HG03060 (cell line): ENCODE data around the gene CTXN1.
"Not testable (repeated sequence)": the region's sequence is repeated elsewhere in the genome, so short reads cannot be mapped to it uniquely, and the experiment has no call there.

Source experiments
- ATAC-seq: cut with Tn5 transposase; IDR thresholded peaks from one replicate; pipeline ENCODE4 v1.9.1; 2021; ENCODE audit warnings: low read depth, moderate number of reproducible peaks; ENCODE audit not compliant: unreplicated experiment

The CTXN1 gene

DNA sequence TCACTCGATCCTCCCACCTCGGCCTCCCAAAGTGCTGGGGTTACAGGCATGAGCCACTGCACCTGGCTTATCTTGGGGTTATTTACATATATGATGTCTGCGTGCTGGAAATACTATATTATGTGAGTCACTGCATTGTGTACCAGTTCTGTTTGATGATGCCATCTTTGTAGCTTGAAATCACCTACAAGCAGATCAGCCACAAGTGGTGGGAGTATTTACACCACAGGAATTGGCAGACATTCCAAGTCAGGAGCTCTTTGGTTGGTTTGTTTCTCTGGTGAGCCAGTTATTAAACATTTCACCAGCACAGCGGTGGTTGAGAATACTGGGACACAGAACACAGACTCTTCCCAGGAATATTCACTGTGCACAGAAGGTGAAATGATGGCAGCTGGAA, 22.0 kb upstream of the CTXN1 start:
- no peak for ATAC-seq

DNA sequence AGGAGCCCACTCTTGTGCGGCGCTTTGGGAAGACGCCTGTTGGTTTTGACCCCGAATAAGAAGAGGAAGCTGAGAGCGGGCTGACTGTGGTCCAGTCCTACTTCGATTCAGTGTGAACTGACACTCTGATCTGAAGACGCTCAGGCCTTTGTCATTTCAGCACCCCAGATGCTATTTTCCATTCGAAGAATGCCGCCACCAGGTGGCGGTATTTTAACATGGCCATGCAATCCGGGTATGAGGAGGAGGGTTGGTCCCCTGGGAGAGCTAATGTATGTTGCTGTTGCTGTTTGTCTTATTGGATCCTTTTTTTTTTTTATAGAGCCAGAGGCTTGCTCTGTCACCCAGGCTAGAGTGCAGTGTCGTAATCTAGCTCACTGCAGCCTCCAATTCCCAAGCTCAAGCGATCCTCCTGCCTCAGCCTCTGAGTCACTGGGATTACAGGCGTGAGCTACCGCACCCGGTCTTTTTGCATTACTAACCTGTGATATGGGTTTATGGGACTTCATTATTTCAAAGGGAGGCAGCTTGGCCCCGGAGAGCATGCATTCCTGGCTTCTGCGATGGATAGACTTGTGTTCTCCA, 18.3 kb upstream of the CTXN1 start:
- ATAC-seq = peak; percentile 32

DNA sequence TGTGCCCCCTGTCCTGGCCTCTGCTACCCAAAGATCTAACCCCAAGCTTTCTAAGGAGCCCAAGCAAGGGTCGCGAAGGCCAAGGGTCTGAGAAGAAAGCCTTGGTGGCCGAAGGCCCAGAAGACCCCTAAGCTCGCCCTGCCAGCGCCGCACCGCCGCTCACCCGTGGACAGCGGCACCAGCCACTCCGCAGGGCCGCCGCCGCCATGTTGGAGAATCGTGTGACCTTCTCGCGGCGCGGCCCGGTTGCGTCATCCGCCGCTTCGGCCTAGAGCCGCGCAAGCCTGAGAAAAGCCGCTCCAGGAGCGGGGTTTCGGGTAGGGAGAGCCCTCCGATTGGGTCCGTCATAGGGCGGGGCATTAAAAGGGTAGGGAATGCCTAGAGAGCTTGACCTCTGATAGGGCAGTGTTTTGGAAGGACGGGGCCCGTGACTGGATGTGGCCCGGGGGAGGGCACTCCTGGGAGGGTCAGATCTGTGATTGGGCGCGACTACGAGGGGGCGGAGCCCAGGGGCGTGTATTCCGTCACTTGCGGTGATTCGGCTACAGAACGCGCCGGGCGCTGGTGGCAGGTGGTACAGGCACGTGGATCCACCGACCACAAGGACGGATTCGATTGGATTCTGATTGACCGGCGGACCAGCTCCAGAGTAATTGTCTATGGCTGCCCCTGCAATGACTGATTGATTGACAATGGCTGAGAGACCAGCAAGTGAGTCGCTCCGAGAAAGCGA, 17.7 kb upstream of the CTXN1 start, which contains the start of gene TIMM44:
TSS of gene TIMM44 (minus strand) at position 223 of the 733 bp plus-strand sequence. CDS start at position 208, 15 bp downstream.
- peak; percentile 79 for ATAC-seq

DNA sequence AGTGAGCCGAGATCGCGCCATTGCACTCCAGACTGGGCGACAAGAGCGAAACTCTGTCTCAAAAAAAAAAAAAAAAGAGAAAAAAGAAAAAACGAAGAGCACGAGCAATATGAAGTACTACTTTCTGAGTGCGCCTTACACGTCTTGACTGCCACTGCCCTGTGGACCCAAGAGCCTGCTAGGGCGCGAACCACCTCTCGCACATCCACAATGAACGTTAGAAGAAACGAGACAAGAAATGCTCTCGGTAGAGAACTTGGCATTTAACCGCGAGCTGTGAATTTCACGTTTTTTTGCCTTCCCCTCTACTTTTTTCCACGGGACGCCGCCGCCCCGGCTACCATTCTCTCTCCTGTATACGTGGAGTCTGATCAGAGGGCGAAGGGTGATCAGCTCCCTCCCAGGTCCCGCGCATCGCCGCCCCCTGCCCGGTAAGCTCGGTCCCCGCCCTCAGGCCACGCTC, 17.1 kb upstream of the CTXN1 start:
- peak; percentile 5 for ATAC-seq

DNA sequence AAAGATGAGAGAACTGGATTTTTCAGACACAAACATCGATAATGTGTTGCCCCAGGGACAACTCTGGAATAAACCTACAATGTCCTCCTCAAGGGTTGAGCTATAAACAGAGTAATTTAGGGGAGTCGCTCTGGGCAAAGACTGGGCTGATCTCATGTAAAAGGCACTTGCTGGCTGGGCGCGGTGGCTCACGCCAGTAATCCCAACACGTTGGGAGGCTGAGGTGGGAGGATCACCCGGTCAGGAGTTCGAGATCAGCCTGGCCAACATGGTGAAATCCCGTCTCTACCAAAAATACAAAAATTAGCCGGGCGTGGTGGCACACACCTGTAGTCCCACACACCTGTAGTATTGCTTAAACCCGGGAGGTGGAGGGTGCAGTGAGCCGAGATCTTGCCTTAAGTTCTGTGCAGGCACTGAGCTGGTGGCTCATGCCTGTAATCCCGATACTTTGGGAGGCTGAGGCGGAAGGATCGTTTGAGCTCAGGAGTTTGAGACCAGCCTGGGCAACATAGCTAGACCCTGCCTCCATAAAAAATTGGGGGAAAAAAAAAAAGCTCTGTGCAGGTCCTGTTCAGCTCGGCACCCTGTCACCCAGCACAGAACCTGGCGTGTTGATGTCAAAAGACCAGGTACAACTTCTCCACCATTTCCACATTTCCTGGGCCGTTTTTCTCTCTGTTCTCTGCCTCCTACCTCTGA, 16.1 kb upstream of the CTXN1 start:
- ATAC-seq = no peak

DNA sequence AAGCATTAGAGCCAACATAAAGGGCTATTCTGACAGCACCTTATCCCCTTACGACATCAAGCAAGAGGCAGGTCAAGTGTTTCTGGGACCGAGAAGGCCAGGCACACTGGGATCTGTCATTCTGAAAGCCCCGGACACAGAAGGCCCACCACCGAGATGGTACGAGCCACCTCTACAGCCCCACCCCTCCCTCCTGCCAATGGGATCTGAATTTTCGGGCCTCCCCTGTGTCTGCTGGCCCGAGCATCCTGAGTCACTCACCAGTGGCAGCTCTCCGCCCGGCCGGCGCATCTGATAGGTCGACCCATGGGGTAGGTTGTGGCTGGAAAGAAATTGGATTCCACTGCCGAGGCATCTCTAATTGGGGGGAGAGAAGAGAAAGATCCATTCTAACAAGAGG, 14.9 kb upstream of the CTXN1 start:
- ATAC-seq = no peak

DNA sequence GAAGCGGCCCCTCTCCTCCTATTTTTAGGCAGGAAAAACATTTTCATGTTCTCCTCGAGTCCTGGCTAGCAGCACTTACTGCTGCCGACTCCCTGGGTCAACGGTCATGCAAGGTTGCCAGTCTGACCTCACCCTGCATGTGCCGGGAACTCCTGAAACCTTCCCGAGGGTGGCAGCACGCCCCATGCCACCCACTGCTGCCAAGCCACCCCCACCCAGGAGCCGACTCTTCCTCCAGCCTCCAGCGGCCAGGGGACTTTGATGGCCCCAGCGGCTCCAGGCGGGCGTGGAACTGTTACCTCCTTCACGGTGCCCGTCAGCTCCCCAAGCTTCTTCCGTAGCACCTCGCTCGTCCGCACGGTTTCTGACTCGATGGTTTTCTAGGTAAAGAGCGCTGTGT, 8.8 kb upstream of the CTXN1 start:
- no peak for ATAC-seq

DNA sequence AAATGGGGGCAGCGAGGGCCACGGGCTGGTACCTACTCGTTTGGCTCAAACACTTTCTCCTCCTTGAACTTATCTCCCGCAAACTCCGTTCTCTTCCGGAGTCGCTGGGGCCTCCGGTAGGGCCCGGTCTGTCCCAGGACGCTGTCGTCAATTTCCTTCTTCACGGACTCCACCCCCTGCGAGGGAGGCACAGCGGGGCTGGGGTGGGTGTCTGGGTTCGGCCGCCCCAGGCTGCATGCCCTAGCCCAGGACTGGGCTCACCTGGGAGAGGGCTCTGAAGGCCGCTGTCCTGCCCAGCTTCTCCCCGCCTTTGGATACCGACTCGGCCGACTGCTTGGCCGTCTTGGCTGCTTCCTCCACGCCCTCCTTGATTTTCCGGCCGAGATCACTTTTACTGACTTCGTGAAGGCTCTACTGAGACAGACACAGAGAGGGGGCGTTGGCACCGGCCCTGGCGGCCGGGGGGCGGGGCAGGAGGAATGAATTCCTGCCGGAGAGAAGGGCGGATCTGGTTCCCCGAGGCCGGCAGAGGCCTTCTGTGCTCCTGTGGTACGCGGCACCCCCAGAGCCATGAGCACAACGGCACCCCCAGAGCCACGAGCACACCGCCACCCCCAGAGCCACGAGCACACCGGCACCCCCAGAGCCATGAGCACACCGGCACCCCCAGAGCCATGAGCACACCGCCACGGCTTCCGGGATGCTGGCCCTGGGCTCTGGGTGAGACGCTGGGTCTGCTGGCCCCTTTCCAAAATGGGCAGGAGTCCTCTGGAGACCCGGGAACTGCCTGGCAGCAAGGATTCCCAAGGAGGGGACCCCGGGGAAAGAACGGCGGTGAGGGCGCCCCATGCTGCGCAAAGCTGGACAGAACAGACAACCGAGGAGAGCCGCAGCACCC, 8.1 kb upstream of the CTXN1 start:
- ATAC-seq = no peak

DNA sequence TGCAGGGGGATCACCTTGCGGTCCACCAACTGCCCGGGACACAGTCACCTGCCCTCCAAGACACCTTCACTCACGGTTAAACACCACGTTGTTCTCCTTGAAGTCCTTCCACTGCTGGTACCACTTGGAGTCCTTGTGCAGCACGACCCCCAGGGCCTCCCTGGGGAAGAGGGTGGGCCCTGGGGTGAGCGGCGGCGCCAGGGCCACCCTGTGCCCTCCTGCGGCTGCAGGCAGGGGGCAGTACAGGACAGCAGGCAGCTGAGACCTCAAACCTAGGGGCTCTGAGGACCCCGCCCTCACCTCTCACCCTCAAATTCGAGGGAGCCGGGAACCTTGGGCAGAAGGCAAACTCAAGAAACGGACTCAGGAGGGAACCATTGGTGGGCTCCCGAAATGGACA, 7.5 kb upstream of the CTXN1 start:
- no peak for ATAC-seq

DNA sequence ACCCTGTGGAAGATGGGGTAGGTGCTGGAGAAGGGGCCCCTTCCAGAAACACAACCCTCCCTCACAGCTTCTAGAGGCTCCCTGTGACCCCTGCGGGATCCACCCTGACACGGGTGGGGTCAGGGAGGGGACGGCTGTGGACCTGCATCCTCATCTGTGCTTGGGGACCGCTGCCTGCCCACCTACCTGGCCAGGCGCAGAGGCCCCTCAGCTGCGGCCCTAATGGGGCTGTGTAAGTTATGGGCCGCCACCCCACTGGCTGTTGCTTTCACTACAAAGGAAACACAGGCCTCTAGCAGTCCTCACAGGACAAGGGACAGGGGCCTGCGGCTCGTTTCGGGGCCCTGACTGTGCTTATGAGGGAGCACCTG, 7.0 kb upstream of the CTXN1 start:
- no peak for ATAC-seq

DNA sequence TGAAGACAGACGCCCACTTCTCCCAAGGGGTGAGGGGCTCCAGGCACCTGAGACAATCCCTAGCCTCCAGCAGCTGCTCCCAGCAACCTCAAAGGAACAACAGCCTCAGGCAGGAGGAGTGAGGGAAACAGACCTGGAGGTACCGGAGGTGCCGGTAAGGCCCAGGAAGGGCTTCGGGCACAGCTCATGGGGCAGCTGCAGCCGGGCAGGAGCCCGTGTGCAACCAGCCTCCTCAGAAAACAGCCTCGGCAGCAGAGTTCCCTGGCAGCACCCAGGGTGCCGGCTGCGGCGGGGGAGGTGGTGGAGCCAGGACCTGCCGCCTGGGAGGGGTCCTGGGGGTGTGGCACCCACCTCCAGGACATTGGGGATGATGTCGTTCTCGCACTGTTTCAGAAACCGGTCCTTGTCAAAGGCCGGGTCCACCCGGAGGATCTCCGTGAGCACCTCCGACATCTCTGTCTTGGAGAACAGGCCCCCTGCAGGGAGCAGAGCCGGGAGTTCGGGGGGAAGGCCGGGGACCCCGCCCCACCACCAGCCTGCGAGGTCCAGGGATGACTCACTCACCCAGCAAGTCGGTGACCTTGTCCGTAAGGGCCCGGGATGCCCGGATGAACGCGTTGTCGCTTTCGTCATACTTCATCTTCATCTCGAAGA, 6.5 kb upstream of the CTXN1 start:
- no peak for ATAC-seq

DNA sequence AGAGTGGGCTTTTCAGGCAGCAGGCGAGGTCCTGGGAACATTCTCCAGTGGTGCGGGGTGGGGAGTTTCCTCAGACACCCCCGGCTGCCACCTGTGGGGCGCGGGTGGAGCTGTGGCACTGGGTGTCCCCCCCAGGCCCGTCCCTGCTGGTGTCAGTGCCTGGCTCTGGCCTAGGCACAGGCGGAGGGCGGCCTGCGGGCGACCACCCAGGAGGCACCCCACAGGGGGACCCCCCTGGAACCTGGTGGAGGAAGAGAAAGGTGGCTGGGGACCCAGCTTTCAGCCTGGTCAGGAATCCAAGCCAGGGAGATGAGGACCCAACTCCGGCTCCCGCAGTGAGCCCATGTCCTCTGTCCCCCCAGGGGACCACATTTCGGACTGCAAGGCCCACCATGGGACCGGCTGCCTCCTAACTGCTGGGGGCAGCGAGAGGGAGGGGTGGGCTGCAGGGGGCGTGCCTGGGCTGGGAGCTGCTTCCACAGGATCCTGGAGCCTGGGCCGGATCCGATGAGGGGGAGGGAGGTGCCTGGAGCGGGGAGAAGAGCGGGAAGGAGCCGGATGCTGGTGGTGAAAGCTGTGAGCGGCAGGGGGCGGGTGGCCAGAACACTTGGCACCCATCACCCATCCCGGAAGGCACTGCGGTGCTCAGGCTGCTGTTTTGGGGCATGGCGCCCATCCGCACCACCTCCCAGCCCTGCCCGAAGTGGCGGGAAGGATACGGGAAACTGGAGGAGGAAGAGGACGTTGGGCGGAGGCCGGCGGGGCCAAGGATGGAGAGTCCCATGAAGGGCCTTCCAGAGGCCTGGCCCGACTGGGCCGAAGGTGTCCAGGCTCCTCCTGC, 5.5 kb upstream of the CTXN1 start:
- no peak for ATAC-seq

DNA sequence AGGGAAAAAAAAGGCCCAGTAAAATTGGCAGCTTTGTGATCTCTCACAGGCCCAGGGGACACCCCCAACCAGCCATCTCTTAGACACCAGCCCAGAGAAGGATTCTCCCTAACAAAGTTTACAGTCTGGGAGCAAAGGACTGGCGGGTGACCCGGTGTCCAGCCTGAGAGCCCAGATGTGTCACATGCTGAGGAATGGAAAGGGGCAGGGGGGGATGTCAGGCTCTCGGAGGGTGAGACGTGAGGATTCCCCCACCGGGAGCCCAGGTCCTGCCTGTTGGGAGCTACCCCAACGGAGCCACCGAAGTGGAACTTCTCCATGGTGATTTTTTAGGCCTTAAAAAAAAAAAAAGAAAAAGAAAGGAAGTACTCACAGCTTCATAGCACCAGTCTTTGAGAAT, 4.8 kb upstream of the CTXN1 start:
- no peak for ATAC-seq

DNA sequence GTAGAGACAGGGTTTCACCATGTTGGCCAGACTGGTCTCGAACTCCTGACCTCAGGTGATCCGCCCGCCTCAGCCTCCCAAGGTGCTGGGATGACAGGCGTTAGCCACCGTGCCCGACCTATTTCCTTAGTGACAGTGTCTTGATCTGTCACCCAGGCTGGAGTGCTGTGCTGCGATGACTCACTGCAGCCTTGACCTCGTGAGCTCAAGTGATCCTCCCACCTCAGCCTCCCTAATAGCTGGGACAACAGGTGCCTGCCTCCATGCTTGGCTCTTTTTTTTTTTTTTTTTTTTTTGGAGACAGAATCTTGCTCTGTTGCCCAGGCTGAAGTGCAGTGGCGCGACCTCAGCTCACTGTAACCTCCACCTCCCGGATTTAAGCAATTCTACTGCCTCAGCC, 4.1 kb upstream of the CTXN1 start:
- ATAC-seq = not testable (repeated sequence)

DNA sequence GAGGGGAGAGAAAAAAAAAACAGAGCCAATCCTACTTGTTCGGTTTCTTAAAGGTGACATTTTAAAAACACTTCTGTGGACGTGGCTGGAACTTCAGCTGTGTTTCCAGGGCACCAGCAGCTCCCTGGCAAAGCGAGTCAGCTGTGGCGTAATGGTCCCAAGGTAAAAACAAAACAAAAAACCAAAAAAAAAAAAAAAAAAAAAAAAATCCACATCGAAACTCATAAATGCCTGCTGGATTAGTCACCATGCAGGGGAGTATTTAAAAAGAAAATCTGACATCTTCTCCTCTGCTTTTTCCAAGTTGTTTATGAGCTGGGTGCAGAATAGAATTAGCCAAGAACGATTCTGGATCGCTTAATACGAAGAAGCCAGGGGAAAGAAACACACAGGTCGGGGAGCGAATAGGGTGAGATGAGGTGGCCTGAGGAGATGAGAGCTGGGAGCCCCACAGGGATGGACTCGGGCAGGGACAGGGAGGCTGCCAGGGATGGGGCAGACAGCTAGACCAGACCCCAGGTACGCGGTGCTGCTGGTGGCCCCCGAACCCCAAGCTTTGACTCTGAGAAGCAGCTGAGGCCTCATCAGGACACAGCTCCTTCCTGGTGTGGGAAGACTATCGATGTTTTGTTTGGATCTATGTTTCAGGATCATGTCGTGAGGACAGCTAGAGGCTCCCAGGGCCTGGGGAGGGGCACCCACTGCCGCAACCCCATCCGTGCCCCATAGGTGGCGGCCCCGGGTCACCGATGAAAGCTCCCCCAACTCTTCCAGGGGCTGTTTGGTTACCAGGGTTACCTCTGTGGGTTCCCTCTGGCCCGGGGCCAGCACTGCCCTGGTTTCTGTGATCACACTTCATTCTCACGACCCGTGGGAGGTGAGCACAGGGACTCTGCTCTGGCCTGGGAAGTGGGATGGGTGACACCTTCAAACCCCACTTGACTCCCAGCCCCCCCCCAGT, 3.1 kb upstream of the CTXN1 start:
- no peak for ATAC-seq

DNA sequence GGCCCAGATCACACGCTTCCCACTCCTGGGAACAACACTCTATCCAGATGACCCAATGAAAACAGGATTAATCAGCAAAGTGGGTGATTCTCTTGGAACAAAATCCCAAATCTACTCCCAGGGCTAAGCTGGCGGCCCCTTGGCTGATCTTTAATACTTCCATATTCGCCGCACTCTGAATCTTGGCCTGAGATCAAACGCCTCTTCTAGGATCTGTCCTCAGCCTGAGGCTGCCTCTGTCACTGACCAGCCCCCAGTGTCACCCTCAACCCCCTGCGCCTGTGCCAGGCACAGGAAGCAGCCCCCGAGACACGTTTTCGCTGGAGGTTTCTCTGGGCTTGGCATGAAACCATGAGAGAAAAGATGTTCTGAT, 2.4 kb upstream of the CTXN1 start:
- ATAC-seq = no peak

DNA sequence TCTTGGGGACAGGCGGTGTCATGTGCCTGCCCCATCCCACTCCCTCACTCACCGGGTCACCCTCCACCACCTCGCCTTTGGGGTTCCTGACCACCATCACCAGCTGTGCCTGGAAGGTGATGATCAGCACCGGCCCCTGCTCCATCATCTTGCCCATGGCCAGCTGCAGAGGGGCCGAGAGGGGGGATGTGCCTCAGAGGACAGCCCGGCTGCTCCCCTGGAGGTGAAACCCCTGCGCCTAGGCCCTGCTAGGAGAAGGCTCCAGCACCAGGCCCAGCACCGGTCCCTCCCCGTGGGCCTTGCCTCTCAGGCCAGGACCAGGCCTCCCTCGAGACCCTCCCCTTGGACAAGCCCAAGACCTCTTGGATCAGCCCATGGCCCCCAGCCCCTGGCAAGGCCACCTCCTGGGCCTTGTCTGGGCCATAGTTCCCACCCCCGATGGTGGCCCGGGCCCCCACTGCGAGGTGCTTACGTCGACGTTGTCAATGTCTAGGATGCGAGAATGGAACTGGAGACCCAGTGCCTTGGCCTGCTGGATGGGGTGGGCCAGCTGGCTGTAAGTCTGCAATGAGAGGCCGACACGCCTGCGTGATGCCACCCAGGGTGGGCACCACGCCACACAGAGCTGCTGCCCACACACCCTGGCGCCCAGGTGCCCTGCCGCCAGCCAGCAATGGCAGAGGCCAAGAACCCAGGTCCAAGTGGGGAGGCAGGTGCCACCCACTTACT, 1.8 kb upstream of the CTXN1 start:
- no peak for ATAC-seq
